Left cardiac atrium (tissue), 4 donors: ENCODE measurements around the gene TANGO2. TPM values are rescaled to one million over a fixed set of nuclear protein-coding genes. Genes with fewer than 3 reads are reported as not detected.

Source experiments
- ATAC-seq, 2 donors: fragments of 200-7000 bp; cut with Tn5 transposase; one replicate each; pipeline ENCODE4 v1.9.1; 2020; ENCODE audit warnings: mild to moderate bottlenecking in 2 of 2, moderate library complexity in 2 of 2
- DNase-seq: peaks from one replicate; pipeline ENCODE4 v3.0.0-alpha.2; 2020
- intact Hi-C, 2 donors: fragments of 100-400 bp; cut with DNase I; formaldehyde crosslinking; loops; one replicate each; pipeline versions ENCODE4 v1.14.1 to v1.15.1; 2022 to 2023
- total RNA-seq, 2 donors: library from RNA; stranded (reverse); fragmentation: NEBNext Ultra II Directional; extraction: Animal tissue kit (Norgen Biotek cat#: 25700); gene quantifications; one replicate each; pipeline ENCODE4 v1.2.1, GENCODE V29; 2021
- donor health status: DM: no; HTN: yes; CAD: no.
- donor health status: DM: no; HTN: yes; CAD: no; lungs with severe emphysema.
- donor health status: DM: yes; HTN: yes; CAD: no.
- donor health status: Dilated cardiomyopathy.

TANGO2 gene
- total RNA-seq, 2 donors from 2014 or later, result 55.0 to 80.0 TPM

DNA sequence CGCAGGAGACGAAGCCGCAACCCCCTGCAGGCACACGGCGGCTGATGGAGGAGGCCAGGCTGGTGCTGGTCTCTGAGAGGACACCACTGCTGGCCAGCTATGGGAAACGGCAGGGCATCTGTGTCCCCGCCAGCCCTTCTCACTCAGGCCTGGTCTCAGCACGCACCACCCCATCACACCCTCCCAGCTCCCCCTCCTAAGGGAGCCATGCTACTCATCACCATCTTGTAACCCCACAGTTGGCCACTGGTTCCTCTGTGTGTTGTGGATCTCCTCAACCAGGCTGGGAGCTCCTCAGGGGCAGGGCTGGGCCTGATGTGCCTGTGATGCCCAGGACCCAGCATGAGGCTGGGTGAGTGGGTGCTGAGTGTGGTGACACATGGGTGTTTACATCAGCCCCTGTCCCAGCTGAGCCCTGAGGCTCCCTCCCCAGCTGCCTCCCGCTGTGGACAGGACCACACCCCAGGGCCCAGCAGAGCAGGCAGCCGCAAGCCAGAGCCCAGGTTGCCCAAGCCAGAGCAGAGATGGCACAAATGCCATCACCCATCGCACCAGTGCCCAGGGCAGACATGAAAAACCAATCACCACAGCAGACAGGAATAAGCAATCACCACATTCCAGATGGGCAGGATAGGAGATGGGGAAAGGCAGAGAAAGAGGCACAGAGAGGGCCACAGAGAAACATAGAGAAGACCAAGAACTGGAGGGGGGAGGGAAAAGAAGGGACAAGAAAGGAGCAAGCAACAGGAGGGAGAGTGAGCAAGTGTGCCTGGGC, 12.5 kb upstream of the TANGO2 start:
- intact Hi-C loops, result no loop called here
- DNase-seq (no peak), ATAC-seq (no peak)

DNA sequence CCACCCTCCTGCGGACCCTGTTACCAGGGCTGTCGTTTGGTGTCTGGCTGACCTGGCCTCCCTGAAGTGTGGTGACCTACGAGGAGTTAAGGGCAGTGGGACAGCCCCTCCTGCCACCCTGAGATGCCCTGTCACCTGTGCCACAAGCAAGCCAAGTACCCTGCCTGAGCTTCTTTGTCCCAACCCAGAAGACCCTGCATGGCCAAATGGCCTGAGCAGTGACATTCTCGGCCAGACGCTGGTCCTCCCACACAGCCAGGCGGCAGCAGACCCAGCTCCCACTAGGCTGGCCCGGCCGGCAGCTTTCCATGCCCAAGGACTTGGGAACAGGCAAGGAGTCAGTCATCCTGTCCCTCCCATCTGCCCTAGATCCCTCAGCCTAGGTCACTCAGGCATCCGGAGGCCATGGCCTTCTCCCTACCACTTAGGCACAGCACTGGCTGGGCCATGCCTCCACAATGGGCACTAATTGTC, 11.9 kb upstream of the TANGO2 start:
- intact Hi-C loops, result no loop called here
- DNase-seq, result no peak
- ATAC-seq, result no peak

DNA sequence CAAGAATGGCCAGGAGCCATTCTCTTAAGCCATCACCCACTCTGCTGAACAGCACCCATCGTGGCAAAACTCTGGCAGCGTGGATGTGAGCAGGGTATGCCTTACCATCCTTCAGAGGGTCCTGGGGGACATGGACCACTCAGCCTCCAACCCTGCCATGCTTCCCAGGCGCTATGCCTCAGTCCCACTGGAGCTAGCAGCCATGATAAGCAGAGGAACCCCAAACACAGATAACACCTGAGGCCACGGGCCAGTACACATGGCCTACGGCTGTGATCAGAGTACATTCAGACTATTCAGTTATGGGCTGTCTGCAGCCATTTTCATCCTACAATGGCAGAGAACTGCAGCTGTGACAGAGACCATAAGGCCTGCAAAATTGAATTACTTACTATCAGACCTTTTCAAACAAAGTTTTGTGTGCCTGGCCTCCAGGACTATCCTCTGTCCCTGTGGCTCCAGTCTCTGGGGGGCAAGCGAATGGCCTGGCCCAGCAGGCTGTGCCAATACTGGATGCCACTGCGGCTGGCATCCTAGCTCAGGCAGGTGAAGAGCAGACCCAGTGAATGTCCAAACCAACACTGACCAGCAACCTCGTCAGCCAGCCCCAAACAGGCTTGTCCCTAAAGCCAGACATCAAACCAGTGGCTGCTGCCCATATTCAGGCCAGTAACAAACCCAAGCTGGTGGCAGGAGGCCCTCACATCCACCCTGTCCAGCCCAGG, 11.2 kb upstream of the TANGO2 start:
- intact Hi-C loops, result no loop called here
- ATAC-seq (no peak), DNase-seq (no peak)

DNA sequence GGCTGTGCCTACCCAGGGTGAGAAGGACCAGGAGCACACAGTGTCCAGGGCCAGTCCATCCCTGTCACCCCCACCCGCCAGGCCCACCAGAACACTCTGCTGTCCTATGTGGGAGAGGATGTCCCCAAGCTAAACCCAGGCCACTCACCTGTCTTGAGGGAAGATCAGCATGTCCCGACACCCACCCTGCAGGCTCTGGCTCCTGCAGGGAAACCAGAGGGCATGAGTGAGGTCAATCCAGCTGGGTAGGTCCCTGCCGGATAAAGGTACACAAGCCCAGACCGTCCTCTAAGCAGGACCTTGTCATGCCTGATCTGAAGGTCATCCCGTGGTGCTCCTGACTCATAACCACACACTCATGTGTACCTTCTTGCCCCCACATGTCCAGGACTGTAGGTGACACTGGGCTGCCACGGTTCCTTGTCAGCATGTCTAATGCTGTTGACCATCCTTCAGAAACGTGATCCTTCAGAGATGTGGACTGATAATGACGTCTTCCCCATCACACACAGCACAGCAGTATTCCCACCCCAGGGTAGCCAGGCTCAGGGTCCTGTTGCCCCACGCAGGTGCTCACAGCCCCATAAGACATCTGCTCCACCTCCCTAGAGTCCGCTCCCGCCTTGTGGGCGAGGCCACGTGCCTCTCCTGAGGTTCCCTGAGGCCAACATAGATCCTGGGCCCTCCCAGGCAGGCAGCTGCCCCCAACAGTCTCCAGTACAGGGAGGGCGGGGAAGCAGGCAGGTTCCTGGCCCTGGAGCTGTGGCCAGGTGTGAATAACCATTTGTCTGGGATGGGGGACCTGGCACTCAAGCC, 10.4 kb upstream of the TANGO2 start:
- ATAC-seq, result no peak
- intact Hi-C loops, result no loop called here
- DNase-seq, result no peak

DNA sequence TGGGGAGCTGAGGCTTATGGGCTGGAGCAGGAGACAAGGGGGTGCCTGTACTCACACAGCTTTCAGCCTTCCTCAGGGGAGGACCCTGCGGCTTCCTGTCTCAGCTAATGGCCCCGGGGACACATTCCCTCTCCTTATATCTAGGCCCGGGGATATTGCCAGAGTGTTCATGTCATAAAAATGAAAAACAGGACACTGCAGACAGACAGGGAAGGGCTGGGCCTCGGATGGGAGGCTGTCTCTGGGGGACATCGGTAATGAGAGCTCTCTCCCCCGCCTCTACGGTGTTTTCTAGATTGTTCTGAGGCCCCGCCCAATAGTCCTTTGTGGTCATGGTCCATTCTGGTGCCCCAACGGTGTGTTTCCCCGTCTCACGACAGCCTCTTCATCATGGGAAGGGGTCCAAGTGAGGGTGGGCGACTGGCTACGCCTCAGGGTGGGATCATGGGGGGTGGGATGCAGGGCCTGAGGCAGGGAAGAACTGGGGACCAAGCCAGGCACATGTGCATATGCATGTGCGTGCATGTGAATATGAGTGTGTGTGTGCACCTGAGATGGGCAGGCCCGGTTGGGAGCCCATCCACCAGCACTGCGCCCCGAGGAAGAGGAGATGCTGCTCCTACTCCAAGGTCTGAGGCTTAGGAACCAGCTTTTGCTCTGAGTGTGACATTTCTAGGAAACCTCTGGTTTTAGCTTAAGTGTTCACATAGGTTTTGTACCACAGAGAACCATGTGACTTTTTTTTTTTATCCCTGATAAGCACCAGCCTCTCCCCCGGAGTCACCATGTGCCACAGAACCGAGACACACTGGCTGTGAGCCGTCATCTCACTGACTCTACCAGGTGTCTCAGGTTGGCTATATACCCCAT, 9.6 kb upstream of the TANGO2 start:
- DNase-seq (no peak), ATAC-seq (no peak)
- intact Hi-C loops, result no loop called here

DNA sequence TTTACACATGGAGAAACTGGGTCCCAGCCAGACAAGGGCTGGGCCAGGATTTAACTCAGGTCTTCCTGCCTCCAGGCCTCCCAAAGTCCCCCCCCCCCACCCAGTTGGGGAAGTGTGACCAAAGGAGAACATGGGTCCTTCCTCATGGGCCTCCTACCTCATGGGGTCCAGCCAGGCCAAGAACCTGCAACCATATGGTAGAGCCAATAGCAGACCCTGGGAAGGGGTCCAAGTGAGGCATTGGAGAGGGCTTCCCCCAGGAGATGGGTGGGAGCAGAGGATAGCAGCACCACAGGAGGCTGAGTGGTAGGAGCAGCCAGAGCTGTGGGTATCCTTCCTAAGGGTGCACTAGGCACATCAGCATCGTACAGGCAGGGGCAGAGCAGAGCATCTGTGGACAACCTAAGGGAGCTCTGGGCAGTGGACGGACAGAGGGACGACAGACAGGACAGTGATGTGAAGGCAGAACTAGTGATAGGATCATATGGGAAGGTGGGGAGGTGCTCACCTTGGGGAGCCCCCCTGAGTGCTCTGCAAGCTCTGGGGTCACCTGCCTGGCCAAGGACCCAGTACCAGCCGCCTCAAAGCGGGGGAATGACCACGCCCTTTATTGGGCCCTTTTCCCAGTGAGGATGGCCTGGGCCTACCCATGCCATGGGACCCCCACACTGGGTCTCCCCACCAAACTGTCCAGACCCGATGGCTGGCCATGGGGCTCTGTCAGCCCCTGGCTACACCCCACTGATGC, 8.7 kb upstream of the TANGO2 start:
- ATAC-seq (no peak), DNase-seq (no peak)
- intact Hi-C loops, result loop anchor here in 1 of 2 donors (2.0 kb wide), 1 partner anchor 45 kb away; no protein-coding TSS in a partner anchor

DNA sequence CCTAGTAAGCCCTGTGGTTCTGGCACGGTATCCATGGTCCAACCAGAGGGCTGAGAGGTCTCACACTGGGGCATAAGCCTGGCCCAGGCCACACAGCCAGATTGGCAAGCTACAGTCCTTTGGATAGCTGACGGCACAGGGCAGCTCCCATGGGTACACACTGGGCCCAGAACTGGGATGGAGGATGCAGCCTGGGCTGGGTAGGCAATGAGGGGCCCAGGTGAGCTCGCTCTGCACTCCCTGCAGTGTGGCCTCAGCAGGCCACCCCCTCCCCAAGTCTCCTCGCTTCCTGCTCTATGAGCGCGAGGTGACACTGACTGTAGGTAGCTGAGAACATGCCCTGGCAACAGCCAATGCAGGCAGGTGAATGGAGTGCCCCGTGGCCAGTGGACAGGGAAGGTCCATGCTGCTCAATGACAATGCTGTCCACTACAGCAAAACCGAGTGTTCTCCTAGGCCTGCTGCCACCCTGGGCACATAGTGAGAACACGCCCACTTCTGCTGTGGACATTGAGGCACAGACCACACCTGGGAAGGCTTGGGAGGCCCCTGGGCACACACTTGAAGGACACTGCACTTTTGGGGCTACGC, 8.1 kb upstream of the TANGO2 start:
- no peak for ATAC-seq
- DNase-seq, result no peak
- intact Hi-C loops, result loop anchor here (1.0 to 2.0 kb wide), 2 partner anchors 43 to 46 kb away; no protein-coding TSS in a partner anchor

DNA sequence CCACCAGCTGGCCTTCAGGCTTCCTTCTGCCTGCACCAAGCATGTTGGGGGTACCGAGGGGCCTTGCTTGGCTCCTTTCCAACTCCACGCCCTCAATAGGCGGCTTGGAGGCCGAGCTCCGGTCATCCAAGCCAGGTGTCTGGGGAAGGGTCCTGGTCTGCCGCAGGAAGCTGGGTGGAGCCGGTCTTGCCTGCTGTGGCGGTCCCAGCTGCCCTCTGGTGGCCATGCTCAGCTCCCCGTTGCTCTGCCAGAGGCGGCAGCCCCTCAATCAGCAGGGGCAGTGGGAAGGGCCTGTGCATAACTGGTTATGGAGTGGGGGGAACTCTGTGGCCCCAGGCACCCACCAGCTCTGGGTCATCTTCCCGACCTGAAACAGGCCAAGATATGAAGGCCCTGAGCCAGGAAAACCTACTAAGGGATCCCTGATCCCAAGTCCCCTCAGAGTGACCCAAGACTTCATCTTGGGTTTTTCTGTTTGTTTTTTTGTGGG, 7.5 kb upstream of the TANGO2 start:
- peak; percentile 36 to 46 for ATAC-seq
- DNase-seq, result peak; percentile 81
- intact Hi-C loops, result loop anchor here (1.0 to 2.0 kb wide), 2 partner anchors 43 to 47 kb away; no protein-coding TSS in a partner anchor

DNA sequence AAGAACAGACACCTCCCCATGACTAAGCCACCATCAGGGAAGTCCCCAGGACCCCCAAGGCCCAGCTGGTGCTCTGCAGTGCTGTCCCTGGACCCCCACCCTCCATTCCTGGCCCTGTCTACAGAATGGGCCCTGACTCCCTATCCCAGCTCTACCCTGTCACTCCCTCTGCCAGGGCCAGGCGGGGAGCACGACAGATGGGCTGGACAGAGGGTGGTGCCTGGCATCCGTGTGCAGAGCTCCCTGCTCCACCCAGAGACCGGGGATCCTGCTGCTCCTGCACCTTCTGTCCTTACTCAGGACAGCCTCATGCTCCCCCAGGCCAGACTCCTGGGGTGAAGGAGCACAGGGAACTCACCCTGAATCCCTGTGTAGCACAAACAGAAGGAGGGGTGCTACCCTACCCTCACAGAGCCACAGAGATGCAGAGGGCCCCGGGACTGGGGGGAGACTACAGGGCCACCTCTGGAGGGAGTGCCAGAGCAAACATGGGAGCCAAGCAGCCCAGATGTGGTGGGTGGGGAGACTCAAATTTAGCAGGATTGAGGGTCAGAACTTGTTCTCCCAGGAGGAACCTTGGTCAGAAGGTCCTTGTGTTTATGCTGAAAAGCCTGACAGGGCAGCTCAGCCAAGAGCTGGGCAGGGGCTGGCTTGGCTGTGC, 6.3 kb upstream of the TANGO2 start:
- DNase-seq (no peak), ATAC-seq (no peak)
- intact Hi-C loops, result no loop called here

DNA sequence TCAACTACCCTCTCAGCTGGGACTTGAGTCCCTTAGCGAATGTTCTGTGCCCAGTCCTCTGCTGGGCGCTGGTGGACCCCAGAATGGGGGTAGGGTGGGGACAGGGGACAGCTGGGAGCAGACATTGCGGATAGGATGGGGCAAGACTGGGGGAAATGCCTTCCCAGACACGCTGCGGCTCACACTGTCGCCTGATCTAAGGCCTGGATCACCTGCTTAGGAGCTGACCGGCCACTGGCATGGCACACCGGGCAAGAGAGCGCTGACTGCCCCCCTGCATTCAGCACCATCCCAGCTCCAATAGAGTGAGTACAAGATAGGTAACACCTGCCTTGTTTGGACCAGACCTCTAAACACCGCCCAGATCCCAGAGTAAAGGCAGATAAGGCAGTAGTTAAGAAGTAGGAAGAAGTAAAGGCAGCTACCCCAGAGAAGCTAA, 5.7 kb upstream of the TANGO2 start:
- ATAC-seq (no peak), DNase-seq (no peak)
- intact Hi-C loops, result no loop called here

DNA sequence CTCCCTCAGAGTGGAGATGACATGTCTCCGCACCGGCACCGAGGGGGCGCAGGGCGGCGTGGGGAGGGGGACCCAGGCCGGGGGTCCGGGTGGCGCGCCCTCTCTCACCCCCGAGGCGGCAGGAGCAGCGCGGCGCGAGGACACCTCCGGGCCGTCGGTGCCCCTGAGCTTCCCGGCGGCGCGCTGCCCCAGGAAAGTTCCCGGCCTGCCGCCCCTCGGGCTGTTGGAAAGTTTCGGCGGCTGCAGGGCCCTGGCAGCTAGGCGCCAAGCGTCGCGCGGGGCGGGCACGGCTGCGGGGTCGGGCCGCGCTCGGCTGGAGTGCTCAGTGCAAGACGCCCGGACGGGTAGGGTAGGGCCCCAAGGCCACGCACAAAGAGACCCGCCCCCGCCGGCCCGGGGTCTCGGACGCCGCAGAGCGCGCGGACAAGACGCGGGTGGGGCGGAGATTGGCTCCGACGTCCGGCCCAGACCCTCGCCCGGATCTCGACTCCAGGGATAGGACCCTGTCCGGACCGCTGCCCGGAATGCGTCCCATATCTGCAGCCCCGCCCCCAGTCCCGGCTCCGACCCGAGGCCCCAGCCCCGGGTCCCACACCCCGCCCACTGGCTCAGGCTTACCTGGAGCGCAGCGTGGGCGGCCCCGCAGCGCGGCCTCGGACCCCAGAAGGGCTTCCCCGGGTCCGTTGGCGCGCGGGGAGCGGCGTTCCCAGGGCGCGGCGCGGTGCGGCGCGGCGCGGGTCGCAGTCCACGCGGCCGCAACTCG, 4.8 kb upstream of the TANGO2 start:
- DNase-seq (peak; percentile 58), ATAC-seq (peak; percentile 0 to 6)
- intact Hi-C loops, result no loop called here

DNA sequence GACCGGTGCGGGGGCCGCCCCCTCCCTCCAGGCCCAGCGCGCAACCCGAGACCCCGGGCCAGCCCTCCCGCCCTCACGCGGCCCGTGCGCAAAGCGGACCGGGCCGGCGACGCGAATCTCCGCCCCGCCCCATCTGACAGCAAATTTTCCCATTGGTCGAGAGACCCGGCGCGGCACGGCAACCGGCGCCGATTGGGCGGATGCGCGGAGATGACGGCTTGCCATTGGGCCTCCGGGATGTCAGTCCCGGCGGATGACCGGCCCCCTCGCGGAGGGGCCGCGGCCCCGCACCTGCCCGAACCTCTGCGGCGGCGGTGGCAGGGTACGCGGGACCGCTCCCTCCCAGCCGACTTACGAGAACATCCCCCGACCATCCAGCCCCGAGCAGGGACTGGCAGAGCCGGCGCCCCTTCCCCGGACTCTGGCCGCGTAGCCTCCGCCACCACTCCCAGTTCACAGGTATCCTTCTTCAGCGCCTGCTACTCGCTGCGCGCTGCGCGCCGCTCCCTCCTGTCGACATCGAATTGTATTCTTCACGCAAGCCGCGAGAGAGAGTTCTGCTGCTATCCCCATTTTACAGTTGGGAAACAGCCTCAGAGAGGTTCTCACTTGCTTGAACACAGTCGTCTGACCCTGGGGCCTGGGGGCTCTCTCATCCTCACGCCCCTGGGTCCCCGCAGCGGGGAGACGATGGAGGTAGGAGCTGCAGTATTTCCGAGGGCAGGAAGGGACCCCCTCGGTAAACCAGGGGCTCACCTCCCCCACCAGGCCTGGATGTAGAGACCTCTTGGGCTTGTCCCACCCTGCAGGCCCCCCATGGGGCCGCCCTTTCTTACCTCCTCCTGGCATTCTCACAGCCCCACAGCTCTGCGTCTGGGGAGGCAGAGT, 3.9 kb upstream of the TANGO2 start, which contains the start of gene ARVCF:
Gene ARVCF (minus strand): TSS at position 90 of the 888 bp plus-strand sequence. CDS start 26,029 bp downstream, outside the sequence.
- intact Hi-C loops, result no loop called here
- peak; percentile 94 for DNase-seq

DNA sequence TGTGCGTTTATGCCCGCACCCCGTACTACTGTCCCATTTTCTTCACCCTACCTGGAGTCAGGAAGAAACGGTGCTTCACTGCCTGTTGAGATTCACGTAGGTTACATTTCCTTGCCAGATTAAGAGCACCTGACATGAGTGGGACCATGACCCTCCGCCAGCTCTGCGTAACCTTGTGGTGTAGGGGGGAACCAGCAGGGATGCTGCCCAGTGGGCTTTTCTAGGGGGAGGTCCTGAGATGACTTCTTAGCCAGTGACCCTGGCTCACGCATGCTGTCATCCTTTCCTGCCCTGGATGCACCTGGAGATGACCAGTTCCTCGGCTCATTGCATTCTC, 3.3 kb upstream of the TANGO2 start:
- ATAC-seq (no peak), DNase-seq (no peak)
- intact Hi-C loops, result no loop called here

More for the DNA sequence above, 3.9 kb upstream of the TANGO2 start, which contains the start of gene ARVCF:
- peak; percentile 69 to 75 for ATAC-seq

DNA sequence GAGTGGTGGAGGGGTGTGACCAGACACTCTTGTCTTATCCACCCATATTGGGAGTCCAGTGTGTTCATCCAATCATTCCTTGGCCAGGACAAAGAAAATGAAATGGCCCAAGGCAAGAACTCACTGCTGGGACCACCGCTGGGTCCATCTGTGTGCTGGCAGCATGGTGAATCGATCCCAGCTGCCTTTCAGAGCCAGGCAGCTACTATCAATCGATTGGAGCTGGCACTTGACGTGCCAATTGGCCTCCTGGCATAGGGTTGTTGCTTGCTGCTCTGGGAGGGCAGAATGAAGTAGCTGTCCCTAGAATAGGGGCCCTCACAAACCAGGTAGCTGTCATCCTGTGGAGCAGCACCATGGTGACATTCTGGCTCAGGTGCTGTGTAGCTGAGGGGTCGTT, 2.9 kb upstream of the TANGO2 start:
- DNase-seq (no peak), ATAC-seq (no peak)
- intact Hi-C loops, result no loop called here
